Measurements from ENCODE around the gene PXMP4.
A peak's percentile ranks its signal among the peaks of the same experiment; 100 is the strongest.

The PXMP4 gene

GRCh38 chr20:33730946-33731692 lies 11.0 kb upstream of the PXMP4 start:
- DNase-seq, result no peak

GRCh38 chr20:33729101-33729500 lies 9.0 kb upstream of the PXMP4 start:
- no peak for DNase-seq

DNA sequence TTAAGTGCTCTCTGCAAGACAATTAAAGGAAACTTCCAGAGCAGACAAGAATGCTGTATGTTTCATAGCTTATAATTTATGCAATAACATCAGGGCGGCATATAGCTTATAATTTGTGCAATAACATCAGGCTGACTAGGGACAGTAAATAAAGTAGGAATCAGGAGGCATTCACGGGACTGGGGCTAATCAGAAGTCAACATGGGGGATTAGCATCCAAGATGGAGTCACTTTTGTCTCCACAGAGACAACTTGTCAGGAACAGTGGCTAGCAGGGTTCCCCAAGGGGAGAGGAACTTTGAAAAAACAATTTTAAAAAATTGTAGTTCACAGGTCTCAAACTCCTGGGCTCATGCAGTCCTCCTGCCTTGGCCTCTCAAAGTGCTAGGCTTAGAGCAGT lies 8.4 kb upstream of the PXMP4 start:
- DNase-seq, result no peak

GRCh38 chr20:33727806-33728205 lies 7.7 kb upstream of the PXMP4 start:
- no peak for DNase-seq

DNA sequence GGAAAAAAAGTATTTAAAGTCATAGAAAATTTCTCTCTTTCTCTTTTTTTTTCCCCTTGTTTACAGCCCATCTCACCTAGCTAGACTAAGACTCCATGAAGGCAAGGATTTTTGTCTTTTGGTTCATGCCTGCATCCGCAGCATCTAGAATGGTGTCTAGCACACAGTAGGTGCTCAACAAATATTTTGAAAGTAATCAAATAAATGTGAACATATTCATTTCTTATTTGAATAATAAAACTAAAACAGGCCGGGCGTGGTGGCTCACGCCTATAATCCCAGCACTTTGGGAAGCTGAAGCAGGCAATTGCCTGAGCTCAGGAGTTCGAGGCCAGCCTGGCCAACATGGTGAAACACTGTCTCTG lies 7.0 kb upstream of the PXMP4 start:
- no peak for DNase-seq

DNA sequence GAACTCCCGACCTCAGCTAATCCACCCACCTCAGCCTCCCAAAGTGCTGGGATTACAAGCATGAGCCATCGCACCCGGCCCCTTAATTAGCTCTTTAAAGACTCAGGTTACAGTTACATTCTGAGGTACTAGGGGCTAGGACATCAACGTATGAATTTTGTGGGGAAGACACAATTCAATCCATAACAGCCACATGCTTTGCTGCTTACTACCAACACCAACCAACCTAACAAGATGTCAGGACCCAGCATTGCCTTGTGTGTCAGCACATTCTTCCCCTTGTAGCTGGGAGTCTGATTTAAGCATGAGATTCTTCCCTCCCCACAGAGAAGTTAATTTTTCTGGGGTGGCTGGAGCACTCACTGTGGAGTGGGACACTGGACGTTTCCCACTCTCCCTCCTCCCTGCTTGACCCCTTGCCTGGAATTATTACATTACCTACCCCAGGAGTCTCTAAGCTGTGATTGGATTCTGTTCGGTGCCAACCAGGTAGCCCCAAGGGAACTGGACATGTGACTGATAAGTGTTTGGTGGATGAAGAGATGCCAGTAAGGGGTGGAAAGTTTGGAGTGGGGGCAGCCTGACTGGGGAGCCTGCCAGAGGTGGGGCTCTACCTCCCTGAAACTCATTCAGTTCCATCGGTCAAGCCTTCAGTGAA lies 5.6 kb upstream of the PXMP4 start:
- DNase-seq, result no peak

DNA sequence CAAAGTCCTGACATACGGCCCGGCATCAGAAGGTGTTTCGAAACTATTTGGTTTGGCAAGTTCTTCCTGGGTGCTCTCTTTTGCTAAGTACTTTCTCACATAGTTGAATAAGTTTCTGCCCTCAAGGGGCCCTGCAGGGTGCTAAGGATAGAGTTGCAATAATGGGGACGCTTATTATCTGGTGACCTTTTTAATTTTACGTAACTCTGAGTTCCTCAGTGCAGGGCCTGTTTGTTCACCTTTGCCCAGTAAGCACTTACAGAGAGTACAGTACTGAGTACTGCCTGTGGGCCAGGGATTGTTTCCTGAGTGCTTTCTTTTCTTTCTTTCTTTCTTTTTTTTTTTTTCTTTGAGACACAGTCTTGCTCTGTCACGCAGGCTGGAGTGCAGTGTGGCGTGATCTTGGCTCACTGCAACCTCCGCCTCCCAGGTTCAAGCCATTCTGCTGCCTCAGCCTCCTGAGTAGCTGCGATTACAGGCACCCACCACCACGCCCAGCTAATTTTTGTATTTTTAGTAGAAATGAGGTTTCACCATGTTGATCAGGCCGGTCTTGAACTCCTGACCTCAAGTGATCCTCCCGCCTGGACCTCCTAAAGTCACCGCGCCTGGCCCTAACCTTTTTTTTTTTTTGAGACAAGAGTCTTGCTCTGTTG lies 4.5 kb upstream of the PXMP4 start:
- DNase-seq, result no peak

- DNase-seq, result no peak
Observed at GRCh38 chr20:33721391-33722140, 1.5 kb upstream of the PXMP4 start.

GRCh38 chr20:33719277-33719988 lies 677 bp downstream of the PXMP4 start:
- DNase-seq, result no peak

DNA sequence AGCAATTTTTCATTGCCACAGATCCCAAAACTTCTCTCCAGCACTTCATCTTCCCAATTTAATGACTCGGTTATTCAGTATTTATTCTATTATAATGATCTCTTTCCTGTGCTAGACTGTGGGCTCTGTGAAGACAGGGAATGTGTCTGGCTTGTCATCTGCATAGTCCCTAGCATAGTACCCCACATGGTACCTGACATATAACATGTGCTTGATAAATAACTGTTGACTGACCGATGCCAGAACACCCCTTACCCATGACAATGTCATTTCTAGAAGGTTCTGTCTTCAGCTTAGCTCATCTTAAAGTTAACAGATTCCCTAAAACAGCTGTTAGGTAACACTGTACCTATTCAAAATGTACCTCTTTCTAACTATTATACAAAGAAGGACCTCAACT lies 3.6 kb downstream of the PXMP4 start:
- no peak for DNase-seq

- no peak for DNase-seq
Observed at GRCh38 chr20:33713865-33714367, 6.2 kb downstream of the PXMP4 start.

GRCh38 chr20:33711446-33711738 lies 8.7 kb downstream of the PXMP4 start:
- no peak for DNase-seq

- DNase-seq, result no peak
Observed at GRCh38 chr20:33710681-33711445, 9.2 kb downstream of the PXMP4 start.

DNA sequence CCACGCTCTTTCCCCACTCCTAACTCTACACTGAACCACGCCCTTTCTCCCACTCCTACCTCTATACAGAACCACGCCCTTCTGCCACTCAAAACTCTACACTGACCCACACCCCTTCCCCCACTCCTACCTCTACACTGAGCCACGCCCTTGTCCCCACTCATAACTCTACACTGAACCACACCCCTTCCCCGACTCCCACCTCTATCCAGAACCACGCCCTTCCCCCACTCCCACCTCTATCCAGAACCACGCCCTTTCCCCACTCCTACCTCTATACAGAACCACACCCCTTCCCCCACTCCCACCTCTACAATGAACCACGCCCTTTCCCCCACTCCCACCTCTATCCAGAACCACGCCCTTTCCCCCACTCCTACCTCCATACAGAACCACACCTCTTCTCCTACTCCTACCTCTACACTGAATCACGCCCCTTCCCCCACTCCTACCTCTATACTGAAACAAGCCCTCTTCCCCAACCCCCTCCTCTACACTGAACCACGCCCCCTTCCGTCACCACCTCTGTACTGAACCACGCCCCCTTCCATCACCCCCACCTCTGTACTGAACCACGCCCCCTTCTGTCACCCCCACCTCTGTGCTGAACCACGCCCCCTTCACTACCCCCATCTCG lies 10.1 kb downstream of the PXMP4 start:
- no peak for DNase-seq

DNA sequence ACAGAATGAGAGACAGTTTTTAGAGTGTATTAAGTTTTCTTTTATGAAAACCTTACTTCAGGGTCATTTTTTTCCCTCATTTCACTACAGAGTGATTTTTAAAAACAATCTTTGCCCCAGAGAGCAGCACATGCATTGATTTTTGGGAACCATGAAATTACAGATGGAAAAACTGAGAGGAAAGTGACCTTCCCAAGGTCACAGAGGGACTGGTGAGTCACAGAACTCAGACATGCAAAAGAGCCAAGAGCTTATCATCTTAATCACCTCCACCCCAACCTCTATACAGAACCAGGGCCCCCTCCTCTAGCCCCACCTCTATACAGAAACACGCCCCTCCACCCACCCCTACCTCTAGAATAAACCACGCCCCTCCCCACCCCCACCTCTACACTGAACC lies 10.7 kb downstream of the PXMP4 start:
- no peak for DNase-seq

DNA sequence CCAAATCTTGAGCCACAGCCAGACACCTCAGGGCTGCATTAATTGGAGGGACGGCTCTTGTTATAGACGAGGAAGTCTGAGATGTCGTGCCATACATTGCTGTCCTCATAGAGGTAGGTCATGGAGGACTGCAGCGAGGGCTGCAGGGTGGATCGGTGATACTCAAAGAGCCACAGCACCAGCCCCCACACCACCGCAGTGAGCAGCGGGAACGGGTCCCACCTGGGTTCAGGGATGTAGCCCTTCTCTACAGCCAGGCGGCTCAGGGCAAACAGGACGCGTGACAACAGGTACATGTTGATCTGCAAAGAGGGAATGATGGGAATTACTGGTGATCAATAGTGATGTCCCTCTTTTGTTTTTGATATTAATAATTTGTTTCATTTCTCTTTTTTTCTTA lies 12.4 kb downstream of the PXMP4 start:
- DNase-seq, result no peak

- no peak for DNase-seq
Observed at GRCh38 chr20:33704197-33704924, 15.7 kb downstream of the PXMP4 start.

DNA sequence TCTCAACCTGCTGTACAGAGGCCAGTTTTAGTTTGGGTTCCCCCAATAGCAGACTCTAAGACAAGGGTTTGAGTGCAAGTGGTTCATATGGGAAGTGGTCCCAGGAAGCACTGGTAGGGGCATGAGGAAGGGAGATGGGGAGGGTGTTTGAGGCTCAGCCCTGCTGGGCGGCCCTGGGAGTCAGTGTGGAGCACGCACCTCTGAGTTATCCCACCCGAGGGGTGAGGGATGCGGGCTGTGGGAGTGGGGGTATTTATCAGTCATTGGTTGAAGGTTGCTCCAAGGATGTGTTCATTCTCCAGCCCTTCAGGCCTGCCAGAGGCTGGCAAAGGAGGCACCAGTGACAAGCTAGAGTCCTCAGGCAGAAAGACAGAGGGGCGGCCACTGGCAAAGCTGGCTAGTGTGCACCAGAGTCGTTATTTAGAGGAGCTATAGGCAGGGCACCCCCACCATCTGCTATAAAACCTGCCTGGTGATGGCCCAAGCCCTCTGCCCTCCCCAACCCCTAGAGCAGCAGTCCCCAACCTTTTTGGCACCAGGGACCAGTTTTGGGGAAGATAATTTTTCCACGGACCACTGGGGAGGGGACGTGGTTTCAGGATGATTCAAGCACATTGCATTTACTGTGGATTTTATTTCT lies 16.5 kb downstream of the PXMP4 start:
- DNase-seq, result no peak

GRCh38 chr20:33702861-33703260 lies 17.2 kb downstream of the PXMP4 start:
- DNase-seq, result peak; percentile 98
